ENCODE data around the gene IGSF22.
"Not testable (repeated sequence)": the region's sequence is repeated elsewhere in the genome, so short reads cannot be mapped to it uniquely, and the experiment has no call there.

IGSF22 gene

DNA sequence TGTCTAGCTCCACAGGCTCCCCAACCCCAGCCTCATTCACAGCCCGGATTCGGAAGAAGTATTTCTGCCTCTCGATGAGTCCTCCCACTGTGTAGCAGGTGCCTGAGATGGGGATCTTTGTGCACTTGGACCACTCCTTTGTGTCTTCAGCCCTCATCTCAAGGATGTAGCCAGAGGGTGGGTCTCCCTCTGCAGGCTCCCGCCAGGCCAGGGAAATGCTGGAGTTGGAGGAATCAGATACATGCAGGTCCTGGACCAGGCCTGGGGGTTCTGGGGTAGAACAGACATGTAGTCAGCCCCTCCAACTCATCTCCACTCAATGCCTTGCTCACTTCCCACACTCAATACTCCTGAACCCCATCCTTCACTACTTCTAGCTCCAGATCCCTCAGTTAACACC lies 16.6 kb downstream of the IGSF22 start:
- no peak for DNase-seq

- DNase-seq, result no peak
These were observed 18.1 kb downstream of the IGSF22 start for GRCh38 chr11:18707811-18708340.

DNA sequence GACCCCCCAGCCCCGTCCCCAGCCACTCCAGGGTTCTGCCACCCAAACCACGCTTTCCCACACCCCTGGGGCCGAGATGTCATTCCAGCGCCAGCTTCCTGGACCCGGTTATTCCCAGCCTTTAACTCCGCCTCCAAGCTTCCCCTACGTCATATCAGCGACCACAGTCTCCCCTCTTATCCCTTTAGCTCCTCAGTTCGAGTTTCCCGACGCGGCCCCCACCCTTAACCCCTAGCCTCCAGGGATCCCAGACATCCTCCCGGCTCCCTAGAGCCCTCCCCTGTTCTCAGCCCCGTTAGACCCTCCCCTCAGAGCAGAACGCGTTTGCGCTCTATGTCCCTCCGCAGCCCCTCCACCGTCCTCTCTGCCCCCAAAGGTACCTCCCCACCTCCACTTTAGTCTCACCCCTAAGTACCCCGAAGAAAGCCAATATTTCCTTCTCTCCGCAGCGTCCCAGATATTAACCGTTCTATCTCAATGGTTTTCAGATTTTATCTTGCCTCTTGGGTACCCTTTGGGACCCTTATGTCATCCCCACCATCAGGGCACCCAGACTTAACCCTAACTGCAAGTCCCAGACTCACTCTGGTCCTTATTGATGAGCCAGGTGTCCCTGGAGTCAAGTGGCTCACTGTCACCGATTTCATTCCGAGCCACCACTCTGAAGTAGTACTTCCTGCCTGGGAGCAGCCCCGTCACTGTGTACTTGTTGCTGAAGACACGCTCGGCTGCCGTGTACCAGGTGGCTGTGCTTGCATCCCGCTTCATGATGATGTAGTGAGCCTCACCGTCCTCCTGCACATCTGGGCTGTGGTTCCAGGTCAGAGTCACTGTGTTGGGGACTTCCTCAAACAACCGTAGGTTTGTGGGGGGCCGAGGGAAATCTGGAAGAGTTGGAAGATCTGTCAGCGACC lies 19.4 kb downstream of the IGSF22 start:
- DNase-seq, result no peak

DNA sequence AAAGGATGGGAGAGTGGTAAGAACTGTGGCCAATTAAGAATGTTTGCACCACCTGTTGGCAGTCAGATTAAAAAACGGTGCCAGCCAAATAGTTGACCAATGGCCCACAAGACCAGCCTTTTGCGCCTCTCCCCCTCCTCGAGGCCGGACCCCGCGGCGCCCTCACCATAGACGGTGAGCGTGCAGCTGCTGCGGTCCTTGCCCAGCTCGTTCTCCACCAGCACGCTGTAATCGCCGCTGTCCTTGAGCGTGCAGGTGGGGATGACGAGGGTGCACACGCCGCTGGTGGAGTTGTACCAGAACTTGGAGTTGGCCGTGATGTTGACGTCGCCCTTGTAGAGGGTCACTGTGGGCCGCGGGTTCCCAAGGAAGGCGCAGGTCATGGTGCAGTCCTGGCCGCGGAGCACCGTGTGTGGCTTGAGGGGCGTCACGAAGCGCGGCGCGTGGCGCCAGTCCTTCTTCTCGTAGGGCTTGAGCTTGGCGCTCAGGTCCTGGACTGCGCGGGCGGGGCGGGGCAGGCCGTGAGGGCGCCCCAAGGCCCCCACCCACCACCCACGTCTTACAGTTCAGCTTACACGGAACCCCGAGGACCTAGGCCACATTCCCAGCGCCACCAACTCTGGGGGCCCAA lies 20.2 kb downstream of the IGSF22 start:
- no peak for DNase-seq

DNA sequence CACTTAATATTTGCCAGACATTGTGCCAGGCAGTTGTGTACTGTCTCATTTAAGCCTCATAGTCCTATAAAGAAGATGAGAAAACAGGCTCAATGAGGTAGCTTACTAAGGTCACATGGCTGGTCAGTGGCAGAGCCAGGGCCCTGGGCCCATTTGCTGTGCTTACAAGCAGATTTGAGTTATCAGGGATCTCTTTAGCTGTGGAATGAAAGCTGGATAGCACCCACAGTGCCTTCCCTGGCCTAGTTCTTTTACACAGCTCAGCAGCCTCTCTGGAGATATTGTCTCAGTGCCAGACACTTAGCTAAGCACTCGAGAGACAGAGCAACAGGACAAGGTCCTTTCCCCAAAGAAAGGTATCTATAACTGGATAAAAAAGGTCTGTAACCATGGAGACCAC lies 21.3 kb downstream of the IGSF22 start:
- no peak for DNase-seq

- DNase-seq, result no peak
These were observed 21.8 kb downstream of the IGSF22 start for GRCh38 chr11:18704045-18704645.

GRCh38 chr11:18703001-18703763 lies 22.8 kb downstream of the IGSF22 start:
- DNase-seq, result no peak

- DNase-seq, result no peak
These were observed 24.3 kb downstream of the IGSF22 start for GRCh38 chr11:18701614-18702216.

DNA sequence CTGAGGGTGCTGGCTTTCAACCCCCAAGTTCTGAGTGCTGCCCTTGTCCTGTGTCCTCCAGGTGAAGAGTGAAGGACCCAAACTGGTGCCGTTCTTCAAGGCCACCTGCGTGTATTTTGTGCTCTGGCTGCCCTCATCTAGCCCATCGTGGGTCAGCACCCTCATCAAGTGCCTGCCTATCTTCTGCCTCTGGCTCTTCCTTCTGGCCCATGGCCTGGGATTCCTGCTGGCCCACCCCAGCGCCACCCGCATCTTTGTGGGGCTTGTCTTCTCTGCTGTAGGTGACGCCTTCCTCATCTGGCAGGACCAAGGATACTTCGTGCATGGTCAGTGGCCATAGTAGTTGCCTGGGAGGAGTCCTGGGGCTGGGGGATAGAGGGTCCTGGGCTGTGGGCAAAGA lies 25.1 kb downstream of the IGSF22 start:
- DNase-seq, result no peak

- no peak for DNase-seq
These were observed 25.6 kb downstream of the IGSF22 start for GRCh38 chr11:18700375-18700774.

GRCh38 chr11:18699848-18700261 lies 26.1 kb downstream of the IGSF22 start:
- DNase-seq, result no peak

DNA sequence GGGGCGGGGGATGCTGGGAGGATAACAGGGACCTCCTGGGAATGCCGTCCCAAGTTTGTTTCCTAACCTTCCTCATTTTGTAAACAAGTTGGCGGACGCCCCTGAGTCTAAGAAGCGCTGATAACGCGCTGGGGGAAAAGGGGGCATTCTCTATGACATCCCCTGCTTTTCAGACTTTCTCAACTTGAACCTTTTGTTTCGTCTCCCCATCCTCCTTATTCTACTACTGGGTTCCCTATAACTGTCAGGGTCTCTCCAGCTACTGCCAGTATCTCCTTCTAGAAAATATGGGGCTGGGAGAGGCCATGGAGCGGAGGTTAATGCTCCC lies 26.8 kb downstream of the IGSF22 start:
- no peak for DNase-seq

- DNase-seq, result peak; percentile 33
These were observed 27.4 kb downstream of the IGSF22 start, which contains the start of gene TMEM86A for GRCh38 chr11:18698341-18699268. TMEM86A (plus strand) TSS chr11:18698779; CDS start chr11:18698887, 108 bp downstream.

- no peak for DNase-seq
These were observed 28.4 kb downstream of the IGSF22 start for GRCh38 chr11:18697576-18697975.

DNA sequence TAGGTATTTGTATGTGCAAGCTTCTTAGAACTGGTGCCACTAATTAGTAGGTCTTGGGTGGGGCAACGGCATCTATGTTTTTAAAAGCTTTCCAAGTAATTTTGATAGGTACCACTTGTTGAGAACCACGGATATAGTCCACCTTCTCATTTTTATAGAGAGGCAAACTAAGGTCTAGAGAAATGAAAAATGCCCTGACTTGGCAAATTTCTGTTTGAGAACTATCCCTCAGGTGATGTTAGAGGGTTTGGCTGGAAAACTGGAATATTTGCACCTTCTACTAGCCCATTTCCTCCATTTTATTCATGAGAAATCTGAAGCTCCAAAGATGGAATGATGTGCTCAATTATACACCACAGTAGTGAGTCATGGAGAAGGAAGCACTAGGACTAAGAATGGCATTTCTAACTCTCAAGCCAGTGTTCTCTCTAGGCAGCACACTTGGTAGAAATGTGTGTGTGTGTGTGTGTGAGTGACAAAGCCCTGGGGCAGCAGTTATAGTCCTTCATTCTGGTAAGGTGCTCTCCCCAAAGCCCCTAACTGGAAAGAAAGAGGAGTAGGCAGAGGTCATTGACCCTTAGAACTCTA lies 29.3 kb downstream of the IGSF22 start:
- no peak for DNase-seq

GRCh38 chr11:18692941-18693760 lies 32.8 kb downstream of the IGSF22 start:
- DNase-seq, result no peak

DNA sequence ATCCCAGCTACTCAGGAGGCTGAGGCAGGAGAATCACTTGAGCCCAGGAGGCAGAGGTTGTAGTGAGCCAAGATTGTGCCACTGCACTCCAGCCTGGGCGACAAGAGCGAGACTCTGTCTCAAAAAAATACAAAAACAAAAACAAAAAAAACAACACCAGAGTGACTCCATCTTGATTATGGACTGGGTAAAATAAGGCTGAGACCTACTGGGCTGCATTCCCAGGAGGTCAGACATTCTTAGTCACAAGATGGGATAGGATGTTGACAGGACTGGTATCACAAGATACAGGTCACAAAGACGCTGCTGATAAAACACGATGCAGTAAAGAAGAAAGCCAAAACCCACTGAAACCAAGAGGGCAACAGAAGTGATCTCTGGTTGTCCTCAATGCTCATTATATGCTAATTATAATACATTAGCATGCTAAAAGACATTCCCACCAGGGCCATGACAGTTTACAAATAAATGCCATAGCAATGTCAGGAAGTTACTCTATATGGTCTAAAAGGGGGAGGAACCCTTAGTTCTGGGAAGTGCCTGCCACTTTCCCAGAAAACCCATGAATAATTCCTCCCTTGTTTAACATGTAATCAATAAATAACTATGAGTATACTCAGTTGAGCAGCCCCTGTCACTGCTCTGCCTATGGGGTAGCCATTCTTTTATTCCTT lies 34.4 kb downstream of the IGSF22 start:
- DNase-seq, result not testable (repeated sequence)

DNA sequence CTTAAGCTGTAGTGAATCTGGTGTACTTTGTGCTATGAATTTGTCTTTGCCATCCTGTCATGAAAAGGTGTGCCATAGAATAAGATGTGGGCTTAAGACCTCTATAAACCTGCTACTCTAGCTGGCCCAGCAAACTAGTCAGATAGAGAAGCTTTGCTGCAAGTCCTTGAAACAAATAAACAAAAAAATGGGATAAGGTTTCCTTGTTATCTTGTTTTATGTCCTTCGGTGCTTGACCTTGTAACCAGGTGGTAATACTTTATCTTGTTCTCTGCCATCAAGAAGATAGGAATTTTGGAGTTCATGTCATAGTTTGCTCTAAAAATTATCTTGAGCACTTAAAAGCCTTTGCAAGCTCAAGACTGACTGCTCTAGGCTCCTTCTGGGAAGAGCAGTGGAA lies 41.7 kb downstream of the IGSF22 start:
- DNase-seq, result no peak

GRCh38 chr11:18682466-18682865 lies 43.5 kb downstream of the IGSF22 start:
- no peak for DNase-seq
